Muscle layer of colon (tissue), 2 donors: ENCODE measurements around the gene LRRC7.
"Not testable (repeated sequence)": the region's sequence is repeated elsewhere in the genome, so short reads cannot be mapped to it uniquely, and the experiment has no call there.

Experiments used
- H3K27ac ChIP-seq: one replicate; pipeline ENCODE4 v1.7.0; 2013; ENCODE audit warnings: low read depth, mild to moderate bottlenecking, low read length, moderate library complexity
- H3K27me3 ChIP-seq, 2 donors: one replicate each; pipeline ENCODE4 v1.7.0; 2013; ENCODE audit warnings: low read length in 2 of 2, mild to moderate bottlenecking in 2 of 2; ENCODE audit not compliant: insufficient read depth in 2 of 2, control insufficient read depth in 1 of 2
- H3K36me3 ChIP-seq: one replicate; pipeline ENCODE4 v1.7.0; 2013; ENCODE audit warnings: mild to moderate bottlenecking, low read length; ENCODE audit not compliant: insufficient read depth
- H3K4me1 ChIP-seq: one replicate; pipeline ENCODE4 v1.7.0; 2013; ENCODE audit warnings: mild to moderate bottlenecking, low read length; ENCODE audit not compliant: insufficient read depth
- H3K4me3 ChIP-seq, 2 donors: one replicate each; pipeline ENCODE4 v1.7.0; 2013; ENCODE audit warnings: low read length in 2 of 2, low read depth in 1 of 2, mild to moderate bottlenecking in 1 of 2, moderate library complexity in 1 of 2
- H3K9ac ChIP-seq: one replicate; pipeline ENCODE4 v1.7.0; 2013; ENCODE audit warnings: low read length
- H3K9me3 ChIP-seq: one replicate; pipeline ENCODE4 v1.7.0; 2013; ENCODE audit warnings: mild to moderate bottlenecking, low read length
- donor health status: abdominal sarcoma.
- donor health status: Adenocarcinoma of cecum.

The LRRC7 gene

GRCh38 chr1:69888657-69889056 lies 320.9 kb downstream of the LRRC7 start:
- Histone ChIP-seq H3K4me3 (no peak overlapping the region), H3K27ac (no peak overlapping the region), H3K9me3 (no peaks in the 10 kb centered on the region), H3K4me1 (no peaks in the 10 kb centered on the region), H3K36me3 (no peaks in the 10 kb centered on the region), H3K9ac (no peak overlapping the region), H3K27me3 (no peaks in the 10 kb centered on the region)

GRCh38 chr1:69898403-69898947 lies 330.8 kb downstream of the LRRC7 start:
- H3K4me1 ChIP-seq, result no peaks in the 10 kb centered on the region
- H3K27me3 ChIP-seq, result no peaks in the 10 kb centered on the region
- H3K9me3 ChIP-seq, result no peaks in the 10 kb centered on the region

GRCh38 chr1:69911301-69911801 lies 343.6 kb downstream of the LRRC7 start:
- H3K9me3 ChIP-seq, result no peaks in the 10 kb centered on the region
- H3K27me3 ChIP-seq, result no peaks in the 10 kb centered on the region
- no peak overlapping the region for H3K27ac ChIP-seq
- no peak overlapping the region for H3K4me3 ChIP-seq
- H3K9ac ChIP-seq, result no peak overlapping the region
- peaks cover 9% of the 10 kb centered on the region for H3K4me1 ChIP-seq
- no peaks in the 10 kb centered on the region for H3K36me3 ChIP-seq

More at GRCh38 chr1:69898403-69898947, 330.8 kb downstream of the LRRC7 start:
- no peak overlapping the region for H3K9ac ChIP-seq
- H3K27ac ChIP-seq, result no peak overlapping the region
- H3K4me3 ChIP-seq, result no peak overlapping the region
- no peaks in the 10 kb centered on the region for H3K36me3 ChIP-seq

- no peaks in the 10 kb centered on the region for H3K36me3 ChIP-seq
- no peaks in the 10 kb centered on the region for H3K9me3 ChIP-seq
- H3K4me1 ChIP-seq, result peaks cover 9% of the 10 kb centered on the region
- no peaks in the 10 kb centered on the region for H3K27me3 ChIP-seq
- H3K27ac ChIP-seq, result no peak overlapping the region
- H3K4me3 ChIP-seq, result no peak overlapping the region
- no peak overlapping the region for H3K9ac ChIP-seq
Observed at GRCh38 chr1:69913977-69914376, 346.3 kb downstream of the LRRC7 start.

- no peak overlapping the region for H3K27ac ChIP-seq
- no peaks in the 10 kb centered on the region for H3K9me3 ChIP-seq
- no peak overlapping the region for H3K9ac ChIP-seq
- no peaks in the 10 kb centered on the region for H3K36me3 ChIP-seq
- no peaks in the 10 kb centered on the region for H3K27me3 ChIP-seq
- no peak overlapping the region for H3K4me3 ChIP-seq
- H3K4me1 ChIP-seq, result peaks cover 9% of the 10 kb centered on the region
Observed at GRCh38 chr1:69914976-69915765, 347.4 kb downstream of the LRRC7 start.

- no peaks in the 10 kb centered on the region for H3K27me3 ChIP-seq
- no peak overlapping the region for H3K4me3 ChIP-seq
- no peaks in the 10 kb centered on the region for H3K36me3 ChIP-seq
- H3K9ac ChIP-seq, result no peak overlapping the region
- no peaks in the 10 kb centered on the region for H3K9me3 ChIP-seq
- no peaks in the 10 kb centered on the region for H3K4me1 ChIP-seq
- no peak overlapping the region for H3K27ac ChIP-seq
Observed at GRCh38 chr1:69919129-69919921, 351.6 kb downstream of the LRRC7 start.

GRCh38 chr1:69919922-69920273 lies 352.2 kb downstream of the LRRC7 start:
- Histone ChIP-seq H3K4me3 (no peak overlapping the region), H3K36me3 (no peaks in the 10 kb centered on the region), H3K9ac (no peak overlapping the region), H3K27ac (no peak overlapping the region), H3K9me3 (no peaks in the 10 kb centered on the region), H3K4me1 (no peaks in the 10 kb centered on the region), H3K27me3 (no peaks in the 10 kb centered on the region)

GRCh38 chr1:69920426-69920825 lies 352.7 kb downstream of the LRRC7 start:
- Histone ChIP-seq H3K4me3 (no peak overlapping the region), H3K27ac (no peak overlapping the region), H3K4me1 (no peaks in the 10 kb centered on the region), H3K27me3 (no peaks in the 10 kb centered on the region), H3K36me3 (no peaks in the 10 kb centered on the region), H3K9me3 (no peaks in the 10 kb centered on the region), H3K9ac (no peak overlapping the region)

GRCh38 chr1:69921486-69921885 lies 353.8 kb downstream of the LRRC7 start:
- no peak overlapping the region for H3K27ac ChIP-seq
- no peaks in the 10 kb centered on the region for H3K9me3 ChIP-seq
- H3K4me1 ChIP-seq, result no peaks in the 10 kb centered on the region
- no peaks in the 10 kb centered on the region for H3K36me3 ChIP-seq
- no peak overlapping the region for H3K4me3 ChIP-seq
- H3K27me3 ChIP-seq, result no peaks in the 10 kb centered on the region
- H3K9ac ChIP-seq, result no peak overlapping the region

GRCh38 chr1:69928234-69928633 lies 360.5 kb downstream of the LRRC7 start:
- H3K36me3 ChIP-seq, H3K27ac ChIP-seq, H3K4me1 ChIP-seq: not testable (repeated sequence)

GRCh38 chr1:69929308-69930057 lies 361.8 kb downstream of the LRRC7 start:
- H3K9ac ChIP-seq, result no peak overlapping the region
- no peak overlapping the region for H3K27ac ChIP-seq
- no peak overlapping the region for H3K4me3 ChIP-seq
- no peaks in the 10 kb centered on the region for H3K9me3 ChIP-seq
- H3K27me3 ChIP-seq, result no peaks in the 10 kb centered on the region
- H3K36me3 ChIP-seq, result no peaks in the 10 kb centered on the region
- no peaks in the 10 kb centered on the region for H3K4me1 ChIP-seq

More at GRCh38 chr1:69928234-69928633, 360.5 kb downstream of the LRRC7 start:
- H3K9me3 ChIP-seq, H3K27me3 ChIP-seq, H3K9ac ChIP-seq, H3K4me3 ChIP-seq: not testable (repeated sequence)
